ENCODE data around the gene GP1BA. TPM values are rescaled to one million over a fixed set of nuclear protein-coding genes. Genes with fewer than 3 reads are reported as not detected.

The GP1BA gene
- total and polyA plus RNA-seq, 2 donors = 0.09 to 0.14 TPM

DNA sequence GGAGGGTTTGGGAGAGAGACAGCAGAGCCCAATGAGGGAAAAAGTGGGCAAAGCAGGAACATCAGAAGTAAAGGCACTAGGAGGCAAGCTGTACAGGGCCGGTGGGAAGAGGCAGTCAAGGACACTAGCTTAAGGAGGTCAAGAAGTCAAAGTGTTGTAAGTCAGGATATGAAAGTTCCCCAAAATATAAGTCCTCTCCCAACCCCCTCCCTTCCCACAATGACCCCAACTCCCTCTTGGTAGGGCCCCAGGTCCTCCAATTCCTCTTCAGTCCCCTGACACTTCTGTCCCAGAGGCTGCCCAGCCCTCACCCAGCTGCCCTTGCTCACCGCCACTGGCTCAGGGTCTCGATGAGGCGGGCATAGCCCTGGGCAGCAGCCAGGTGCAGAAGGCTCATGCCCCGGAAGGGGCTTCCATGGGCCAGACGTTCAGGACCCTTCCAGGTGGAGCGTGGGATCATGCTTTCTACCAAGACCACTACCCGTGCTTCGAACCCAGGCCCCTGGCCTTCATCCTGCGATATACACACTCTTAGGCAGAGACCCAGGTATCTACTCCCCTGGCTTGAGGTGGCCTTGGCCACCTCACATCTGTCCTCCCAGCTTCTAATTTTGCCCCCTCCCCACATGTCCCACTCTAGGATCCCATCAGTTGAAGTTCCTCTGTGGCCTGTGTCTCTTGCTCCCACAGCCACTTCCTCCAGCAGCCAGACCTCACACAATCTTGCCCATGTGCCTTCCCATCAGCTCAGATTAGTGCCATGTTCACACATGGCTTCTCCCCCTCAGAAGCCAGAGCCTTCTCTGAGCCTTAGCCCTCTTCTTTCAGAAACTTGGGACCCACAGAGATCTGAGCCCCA lies 41.4 kb downstream of the GP1BA start:
- no peak for DNase-seq (ENCODE audit: low read depth in 6 of 9, low spot score in 9 of 9)
- Histone ChIP-seq H3K4me1 (ENCODE audit: control insufficient read depth in 2 of 2, insufficient read depth in 2 of 2, low read length in 2 of 2) (peaks cover 5 to 37% of the 10 kb centered on the region in 2 donors), H3K4me3 (ENCODE audit: low read length in 2 of 2) (no peak overlapping the region), H3K36me3 (ENCODE audit: control insufficient read depth in 2 of 2, insufficient read depth in 2 of 2, low read length in 1 of 2) (peaks cover 49 to 74% of the 10 kb centered on the region in 2 donors), H3K27ac (ENCODE audit: low read depth in 1 of 2, low read length in 1 of 2) (no peak overlapping the region), H3K9me3 (ENCODE audit: control insufficient read depth in 2 of 2, insufficient read depth in 1 of 2, low read length in 1 of 2) (no peaks in the 10 kb centered on the region), H3K27me3 (ENCODE audit: control insufficient read depth in 2 of 2, insufficient read depth in 1 of 2, low read length in 1 of 2) (no peaks in the 10 kb centered on the region)
- 98% methylated on average over 10 of the region's 10 CpGs for WGBS

DNA sequence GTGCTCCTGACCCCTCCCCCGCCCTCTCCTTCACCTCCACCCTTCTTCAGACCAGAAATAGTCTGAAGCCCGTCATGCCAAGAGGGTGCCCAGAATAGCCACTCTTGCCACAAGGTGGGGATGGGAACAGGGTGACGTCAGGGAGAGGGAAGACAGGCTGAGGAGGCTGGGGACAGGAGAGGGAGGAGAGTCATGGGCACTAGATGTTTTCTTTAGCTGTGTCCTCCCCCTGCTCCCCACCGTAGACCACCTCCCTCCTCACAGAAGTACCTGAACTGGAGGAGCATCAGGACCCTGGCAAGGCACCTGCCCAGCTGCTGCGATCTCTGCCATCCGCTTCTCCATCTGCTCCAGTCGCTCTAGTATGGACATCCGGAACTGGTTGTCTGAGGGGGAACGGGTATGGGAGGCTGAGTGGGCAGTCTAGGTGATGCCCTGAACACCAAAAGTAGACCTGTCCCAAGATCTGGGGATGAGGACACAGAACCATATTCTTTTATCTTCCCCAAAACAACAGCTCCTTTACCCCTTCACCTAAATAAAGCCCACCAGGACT lies 42.1 kb downstream of the GP1BA start:
- Histone ChIP-seq H3K27ac (ENCODE audit: low read depth in 1 of 2, low read length in 1 of 2) (no peak overlapping the region), H3K36me3 (ENCODE audit: control insufficient read depth in 2 of 2, insufficient read depth in 2 of 2, low read length in 1 of 2) (peaks cover 55 to 77% of the 10 kb centered on the region in 2 donors), H3K27me3 (ENCODE audit: control insufficient read depth in 2 of 2, insufficient read depth in 1 of 2, low read length in 1 of 2) (no peaks in the 10 kb centered on the region), H3K4me1 (ENCODE audit: control insufficient read depth in 2 of 2, insufficient read depth in 2 of 2, low read length in 2 of 2) (peaks cover 0 to 32% of the 10 kb centered on the region in 2 donors), H3K9me3 (ENCODE audit: control insufficient read depth in 2 of 2, insufficient read depth in 1 of 2, low read length in 1 of 2) (no peaks in the 10 kb centered on the region), H3K4me3 (ENCODE audit: low read length in 2 of 2) (no peak overlapping the region)
- no peak for DNase-seq (ENCODE audit: low read depth in 6 of 9, low spot score in 9 of 9)
- WGBS = 97% methylated on average over 9 of the region's 9 CpGs

DNA sequence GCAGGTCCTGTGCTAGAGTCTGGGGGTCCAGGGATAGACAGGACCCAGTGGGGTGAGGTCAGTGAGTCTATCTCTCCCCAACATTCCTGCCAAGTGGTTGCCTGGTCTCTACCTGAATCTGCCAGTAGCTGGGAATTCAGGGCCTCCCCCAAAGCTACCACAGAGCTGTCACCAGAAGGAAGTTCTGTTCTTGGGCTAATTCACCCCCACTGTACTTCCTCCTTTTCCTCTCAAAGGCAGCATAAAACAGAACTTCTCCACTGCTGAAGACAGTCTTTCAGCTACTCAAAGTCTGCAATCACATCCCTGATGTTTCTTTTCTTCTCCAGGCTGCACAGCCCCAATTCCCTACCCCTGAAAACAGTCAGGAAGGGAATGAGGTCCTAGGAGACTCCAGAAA lies 46.6 kb downstream of the GP1BA start:
- no peaks in the 10 kb centered on the region for H3K27me3 ChIP-seq (ENCODE audit: control insufficient read depth in 2 of 2, insufficient read depth in 1 of 2, low read length in 1 of 2)
- H3K27ac ChIP-seq (ENCODE audit: low read depth in 1 of 2, low read length in 1 of 2) = peak overlapping the region in 1 of 2 donors; percentile 8
- peaks cover 0 to 1% of the 10 kb centered on the region in 2 donors for H3K9me3 ChIP-seq (ENCODE audit: control insufficient read depth in 2 of 2, insufficient read depth in 1 of 2, low read length in 1 of 2)
- H3K36me3 ChIP-seq (ENCODE audit: control insufficient read depth in 2 of 2, insufficient read depth in 2 of 2, low read length in 1 of 2) = peaks cover 57 to 59% of the 10 kb centered on the region in 2 donors
- peaks cover 4 to 39% of the 10 kb centered on the region in 2 donors for H3K4me1 ChIP-seq (ENCODE audit: control insufficient read depth in 2 of 2, insufficient read depth in 2 of 2, low read length in 2 of 2)
- H3K4me3 ChIP-seq (ENCODE audit: low read length in 2 of 2) = no peak overlapping the region
- no peak for DNase-seq (ENCODE audit: low read depth in 6 of 9, low spot score in 9 of 9)

DNA sequence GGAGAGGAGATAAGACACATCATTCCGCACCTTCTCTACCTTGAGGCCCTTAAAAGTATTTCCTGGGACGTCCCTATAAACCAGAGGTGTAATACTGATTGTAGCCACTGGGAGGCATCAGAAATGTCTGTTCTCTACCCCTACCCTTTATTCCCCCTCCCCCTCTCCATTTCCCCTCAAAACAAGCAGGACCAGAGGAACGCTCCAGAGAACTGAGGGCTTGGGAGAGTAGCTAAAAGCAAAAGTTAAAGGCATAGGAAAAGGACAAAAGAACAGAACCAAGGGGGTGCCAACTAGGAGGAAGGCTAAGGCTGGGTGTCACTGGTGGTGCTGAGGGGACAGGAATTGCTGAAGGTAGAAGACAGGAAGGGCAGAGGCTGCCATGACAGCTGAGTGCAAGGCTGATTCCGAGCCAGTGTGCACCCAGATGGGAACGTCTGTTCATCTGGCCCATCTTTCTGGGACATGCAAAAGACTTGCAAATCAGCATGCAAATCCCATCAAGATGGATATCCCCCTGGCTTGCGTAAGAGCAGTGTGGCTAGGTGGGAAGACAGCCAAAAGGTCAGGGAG lies 48.7 kb downstream of the GP1BA start:
- Histone ChIP-seq H3K4me1 (ENCODE audit: control insufficient read depth in 2 of 2, insufficient read depth in 2 of 2, low read length in 2 of 2) (peaks cover 4 to 28% of the 10 kb centered on the region in 2 donors), H3K4me3 (ENCODE audit: low read length in 2 of 2) (no peak overlapping the region), H3K36me3 (ENCODE audit: control insufficient read depth in 2 of 2, insufficient read depth in 2 of 2, low read length in 1 of 2) (peaks cover 48 to 50% of the 10 kb centered on the region in 2 donors), H3K27me3 (ENCODE audit: control insufficient read depth in 2 of 2, insufficient read depth in 1 of 2, low read length in 1 of 2) (no peaks in the 10 kb centered on the region), H3K27ac (ENCODE audit: low read depth in 1 of 2, low read length in 1 of 2) (peak overlapping the region; percentile 46 to 55), H3K9me3 (ENCODE audit: control insufficient read depth in 2 of 2, insufficient read depth in 1 of 2, low read length in 1 of 2) (peaks cover 0 to 1% of the 10 kb centered on the region in 2 donors)
- peak in 8 of 9 donors; percentile 68 to 91 (median 82) for DNase-seq (ENCODE audit: low read depth in 6 of 9, low spot score in 9 of 9)
- WGBS = 54% methylated on average over 6 of the region's 6 CpGs

DNA sequence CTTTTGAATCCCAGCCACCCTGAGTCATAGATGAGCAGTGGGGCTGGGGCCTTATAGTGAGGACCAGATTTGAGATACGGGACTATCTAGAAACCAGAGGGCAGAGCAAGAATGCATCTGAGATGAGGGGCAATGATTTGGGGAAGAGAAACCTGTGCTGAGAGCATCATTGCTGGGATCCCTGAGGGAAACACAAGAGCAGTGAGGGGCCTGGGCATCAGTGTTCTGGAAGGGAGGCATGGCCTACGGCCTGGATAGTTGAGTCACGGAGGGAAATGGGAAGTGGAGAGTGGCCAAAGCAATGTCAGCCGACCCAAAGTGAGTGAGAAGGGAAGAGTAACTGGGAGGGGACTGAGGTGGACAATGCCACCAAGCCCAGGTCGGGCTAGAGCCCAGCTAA lies 50.2 kb downstream of the GP1BA start:
- H3K27ac ChIP-seq (ENCODE audit: low read depth in 1 of 2, low read length in 1 of 2) = no peak overlapping the region
- peaks cover 40 to 43% of the 10 kb centered on the region in 2 donors for H3K36me3 ChIP-seq (ENCODE audit: control insufficient read depth in 2 of 2, insufficient read depth in 2 of 2, low read length in 1 of 2)
- no peaks in the 10 kb centered on the region for H3K27me3 ChIP-seq (ENCODE audit: control insufficient read depth in 2 of 2, insufficient read depth in 1 of 2, low read length in 1 of 2)
- no peak for DNase-seq (ENCODE audit: low read depth in 6 of 9, low spot score in 9 of 9)
- 79% methylated on average over 5 of the region's 5 CpGs for WGBS
- H3K9me3 ChIP-seq (ENCODE audit: control insufficient read depth in 2 of 2, insufficient read depth in 1 of 2, low read length in 1 of 2) = peaks cover 0 to 1% of the 10 kb centered on the region in 2 donors
- H3K4me1 ChIP-seq (ENCODE audit: control insufficient read depth in 2 of 2, insufficient read depth in 2 of 2, low read length in 2 of 2) = peaks cover 9 to 31% of the 10 kb centered on the region in 2 donors
- no peak overlapping the region for H3K4me3 ChIP-seq (ENCODE audit: low read length in 2 of 2)

Other genes starting within 250 kb of the GP1BA start
- 7.7 TPM for gene PELP1, start 228.1 kb upstream of the GP1BA start, total RNA-seq
- gene PELP1, start 228.1 kb upstream of the GP1BA start, polyA plus RNA-seq = 26.9 TPM
- gene ARRB2, start 221.6 kb upstream of the GP1BA start, total RNA-seq = 60.2 TPM
- gene ARRB2, start 221.6 kb upstream of the GP1BA start, polyA plus RNA-seq = 91.2 TPM
- 28.1 TPM for gene MED11, start 200.8 kb upstream of the GP1BA start, total RNA-seq
- gene MED11, start 200.8 kb upstream of the GP1BA start, polyA plus RNA-seq = 40.3 TPM
- 0.52 TPM for gene ZMYND15, start 192.4 kb upstream of the GP1BA start, total RNA-seq
- gene ZMYND15, start 192.4 kb upstream of the GP1BA start, polyA plus RNA-seq = 3.8 TPM
- gene CXCL16, start 192.3 kb upstream of the GP1BA start, total RNA-seq = 3.3 TPM
- 32.9 TPM for gene CXCL16, start 192.3 kb upstream of the GP1BA start, polyA plus RNA-seq
- not detected for gene TM4SF5, start 160.4 kb upstream of the GP1BA start, total RNA-seq
- 0.14 TPM for gene TM4SF5, start 160.4 kb upstream of the GP1BA start, polyA plus RNA-seq
- 2.7 TPM for gene VMO1, start 145.9 kb upstream of the GP1BA start, total RNA-seq
- gene VMO1, start 145.9 kb upstream of the GP1BA start, polyA plus RNA-seq = 30.6 TPM
- 0.14 TPM for gene GLTPD2, start 143.3 kb upstream of the GP1BA start, total RNA-seq
- gene GLTPD2, start 143.3 kb upstream of the GP1BA start, polyA plus RNA-seq = 0.16 TPM
- 183 TPM for gene PSMB6, start 136.1 kb upstream of the GP1BA start, total RNA-seq
- gene PSMB6, start 136.1 kb upstream of the GP1BA start, polyA plus RNA-seq = 122 TPM
- 14.5 TPM for gene PLD2, start 125.1 kb upstream of the GP1BA start, total RNA-seq
- 30.7 TPM for gene PLD2, start 125.1 kb upstream of the GP1BA start, polyA plus RNA-seq
- gene MINK1, start 98.9 kb upstream of the GP1BA start, total RNA-seq = 10.2 TPM
- 83.8 TPM for gene MINK1, start 98.9 kb upstream of the GP1BA start, polyA plus RNA-seq
- gene C17orf107, start 32.7 kb upstream of the GP1BA start, total RNA-seq = 0.57 TPM
- gene C17orf107, start 32.7 kb upstream of the GP1BA start, polyA plus RNA-seq = 1.2 TPM
- gene CHRNE, start 29.2 kb upstream of the GP1BA start, total RNA-seq = 0.24 TPM
- gene CHRNE, start 29.2 kb upstream of the GP1BA start, polyA plus RNA-seq = 1.9 TPM
- 46.7 TPM for gene SLC25A11, start 7.8 kb downstream of the GP1BA start, total RNA-seq
- 30.9 TPM for gene SLC25A11, start 7.8 kb downstream of the GP1BA start, polyA plus RNA-seq
- 73.0 TPM for gene RNF167, start 8.0 kb downstream of the GP1BA start, total RNA-seq
- gene RNF167, start 8.0 kb downstream of the GP1BA start, polyA plus RNA-seq = 189 TPM
- 635 TPM for gene PFN1, start 16.3 kb downstream of the GP1BA start, total RNA-seq
- gene PFN1, start 16.3 kb downstream of the GP1BA start, polyA plus RNA-seq = 727 TPM
- 12.4 TPM for gene ENO3, start 18.8 kb downstream of the GP1BA start, total RNA-seq
- 25.7 TPM for gene ENO3, start 18.8 kb downstream of the GP1BA start, polyA plus RNA-seq
- gene SPAG7, start 35.5 kb downstream of the GP1BA start, total RNA-seq = 60.9 TPM
- gene SPAG7, start 35.5 kb downstream of the GP1BA start, polyA plus RNA-seq = 98.8 TPM
- 2.8 TPM for gene CAMTA2, start 55.4 kb downstream of the GP1BA start, total RNA-seq
- gene CAMTA2, start 55.4 kb downstream of the GP1BA start, polyA plus RNA-seq = 51.5 TPM
- 0.24 TPM for gene INCA1, start 65.2 kb downstream of the GP1BA start, total RNA-seq
- 1.5 TPM for gene INCA1, start 65.2 kb downstream of the GP1BA start, polyA plus RNA-seq
- gene KIF1C, start 65.7 kb downstream of the GP1BA start, total RNA-seq = 10.8 TPM
- 15.4 TPM for gene KIF1C, start 65.7 kb downstream of the GP1BA start, polyA plus RNA-seq
- 0.80 TPM for gene SLC52A1, start 103.1 kb downstream of the GP1BA start, total RNA-seq
- gene SLC52A1, start 103.1 kb downstream of the GP1BA start, polyA plus RNA-seq = 0.96 TPM
- gene ZFP3, start 146.2 kb downstream of the GP1BA start, total RNA-seq = 3.3 TPM
- gene ZFP3, start 146.2 kb downstream of the GP1BA start, polyA plus RNA-seq = 4.6 TPM
- 9.5 TPM for gene ZNF232, start 179.6 kb downstream of the GP1BA start, total RNA-seq
- 9.9 TPM for gene ZNF232, start 179.6 kb downstream of the GP1BA start, polyA plus RNA-seq
- gene USP6, start 183.8 kb downstream of the GP1BA start, total RNA-seq = 0.14 TPM
- gene USP6, start 183.8 kb downstream of the GP1BA start, polyA plus RNA-seq = 0.30 TPM